ENCODE data around the gene ATXN7L2.
A peak's percentile ranks its signal among the peaks of the same experiment; 100 is the strongest.

Gene ATXN7L2

GRCh38 chr1:109516872-109517271, 33.2 kb downstream of the ATXN7L2 start:
- 0 out of 2 replicates have a peak overlapping the region, but pooled peaks have one; percentile 23 for H3K27ac ChIP-seq
- no peak for TF ChIP-seq ZFX (IDR thresholded peaks at IDR 0.05; ENCODE audit: borderline replicate concordance)
- TF ChIP-seq CTCF (IDR thresholded peaks at IDR 0.05): no peak

- TF ChIP-seq CTCF (IDR thresholded peaks at IDR 0.05) (no peak), ZFX (IDR thresholded peaks at IDR 0.05; ENCODE audit: borderline replicate concordance) (no peak)
- 0 out of 2 replicates have a peak overlapping the region, but pooled peaks have one; percentile 23 for H3K27ac ChIP-seq
Measured at GRCh38 chr1:109517337-109517736, 33.6 kb downstream of the ATXN7L2 start.

GRCh38 chr1:109521002-109521951, 37.6 kb downstream of the ATXN7L2 start:
- H3K27ac ChIP-seq: no peak overlapping the region
- TF ChIP-seq CTCF (IDR thresholded peaks at IDR 0.05): no peak
- no peak for TF ChIP-seq ZFX (IDR thresholded peaks at IDR 0.05; ENCODE audit: borderline replicate concordance)

GRCh38 chr1:109522026-109522425, 38.3 kb downstream of the ATXN7L2 start:
- H3K27ac ChIP-seq: no peak overlapping the region
- TF ChIP-seq CTCF (IDR thresholded peaks at IDR 0.05) (no peak), ZFX (IDR thresholded peaks at IDR 0.05; ENCODE audit: borderline replicate concordance) (no peak)

- TF ChIP-seq CTCF (IDR thresholded peaks at IDR 0.05) (no peak), ZFX (IDR thresholded peaks at IDR 0.05; ENCODE audit: borderline replicate concordance) (no peak)
- no peak overlapping the region for H3K27ac ChIP-seq
Measured at GRCh38 chr1:109523706-109524105, 40.0 kb downstream of the ATXN7L2 start.

GRCh38 chr1:109527098-109527811, 43.5 kb downstream of the ATXN7L2 start:
- TF ChIP-seq ZFX (IDR thresholded peaks at IDR 0.05; ENCODE audit: borderline replicate concordance) (no peak), CTCF (IDR thresholded peaks at IDR 0.05) (no peak)
- H3K27ac ChIP-seq: no peak overlapping the region

Measured in 22Rv1 (cell line).